ENCODE results near the gene FAT1.
"Not testable (repeated sequence)": the region's sequence is repeated elsewhere in the genome, so short reads cannot be mapped to it uniquely, and the experiment has no call there.

FAT1 gene, protein sequence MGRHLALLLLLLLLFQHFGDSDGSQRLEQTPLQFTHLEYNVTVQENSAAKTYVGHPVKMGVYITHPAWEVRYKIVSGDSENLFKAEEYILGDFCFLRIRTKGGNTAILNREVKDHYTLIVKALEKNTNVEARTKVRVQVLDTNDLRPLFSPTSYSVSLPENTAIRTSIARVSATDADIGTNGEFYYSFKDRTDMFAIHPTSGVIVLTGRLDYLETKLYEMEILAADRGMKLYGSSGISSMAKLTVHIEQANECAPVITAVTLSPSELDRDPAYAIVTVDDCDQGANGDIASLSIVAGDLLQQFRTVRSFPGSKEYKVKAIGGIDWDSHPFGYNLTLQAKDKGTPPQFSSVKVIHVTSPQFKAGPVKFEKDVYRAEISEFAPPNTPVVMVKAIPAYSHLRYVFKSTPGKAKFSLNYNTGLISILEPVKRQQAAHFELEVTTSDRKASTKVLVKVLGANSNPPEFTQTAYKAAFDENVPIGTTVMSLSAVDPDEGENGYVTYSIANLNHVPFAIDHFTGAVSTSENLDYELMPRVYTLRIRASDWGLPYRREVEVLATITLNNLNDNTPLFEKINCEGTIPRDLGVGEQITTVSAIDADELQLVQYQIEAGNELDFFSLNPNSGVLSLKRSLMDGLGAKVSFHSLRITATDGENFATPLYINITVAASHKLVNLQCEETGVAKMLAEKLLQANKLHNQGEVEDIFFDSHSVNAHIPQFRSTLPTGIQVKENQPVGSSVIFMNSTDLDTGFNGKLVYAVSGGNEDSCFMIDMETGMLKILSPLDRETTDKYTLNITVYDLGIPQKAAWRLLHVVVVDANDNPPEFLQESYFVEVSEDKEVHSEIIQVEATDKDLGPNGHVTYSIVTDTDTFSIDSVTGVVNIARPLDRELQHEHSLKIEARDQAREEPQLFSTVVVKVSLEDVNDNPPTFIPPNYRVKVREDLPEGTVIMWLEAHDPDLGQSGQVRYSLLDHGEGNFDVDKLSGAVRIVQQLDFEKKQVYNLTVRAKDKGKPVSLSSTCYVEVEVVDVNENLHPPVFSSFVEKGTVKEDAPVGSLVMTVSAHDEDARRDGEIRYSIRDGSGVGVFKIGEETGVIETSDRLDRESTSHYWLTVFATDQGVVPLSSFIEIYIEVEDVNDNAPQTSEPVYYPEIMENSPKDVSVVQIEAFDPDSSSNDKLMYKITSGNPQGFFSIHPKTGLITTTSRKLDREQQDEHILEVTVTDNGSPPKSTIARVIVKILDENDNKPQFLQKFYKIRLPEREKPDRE (N-terminal part only)

DNA sequence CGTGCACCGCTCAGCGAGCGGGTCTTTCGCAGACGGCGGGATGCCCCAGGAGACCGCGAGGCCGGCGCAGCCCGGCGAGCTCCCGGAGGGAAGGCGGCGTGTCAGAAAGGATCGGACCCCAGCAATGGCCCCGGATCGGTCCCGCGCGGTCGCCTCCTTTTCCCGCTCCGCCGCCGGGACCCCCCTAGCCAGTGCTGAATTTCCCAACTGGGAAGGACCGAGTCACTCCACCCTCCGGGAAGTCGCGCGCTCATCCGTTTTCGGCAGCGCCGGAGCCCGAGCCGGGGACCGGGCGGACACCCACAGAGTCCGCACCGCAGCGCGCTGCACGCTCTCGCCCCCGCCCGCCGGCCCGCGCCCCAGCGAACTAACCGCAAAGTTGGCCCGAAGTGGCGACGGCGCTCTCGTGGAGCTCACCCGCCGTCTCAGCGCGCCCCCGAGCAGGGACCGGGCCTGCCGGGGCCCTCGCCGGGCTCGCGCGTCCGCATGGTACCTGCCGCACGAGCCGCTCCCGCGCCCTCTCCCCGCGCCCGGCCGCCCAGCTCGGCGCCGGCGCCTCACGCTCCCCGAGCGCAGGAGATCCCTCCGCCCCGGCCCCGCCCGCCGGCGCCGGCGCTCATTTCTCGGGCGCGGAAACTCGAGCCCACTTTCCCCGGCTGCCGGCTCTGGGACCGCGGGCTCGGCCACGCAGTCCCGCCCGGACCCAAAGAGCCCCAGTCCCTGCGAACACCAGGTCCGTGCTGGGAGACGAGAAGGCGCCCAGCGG is at the start of gene FAT1:
FAT1 (minus strand) TSS at position 565 of the 766 bp plus-strand sequence. CDS start 14,029 bp downstream, outside the sequence.
- DNase-seq = no peak

DNA sequence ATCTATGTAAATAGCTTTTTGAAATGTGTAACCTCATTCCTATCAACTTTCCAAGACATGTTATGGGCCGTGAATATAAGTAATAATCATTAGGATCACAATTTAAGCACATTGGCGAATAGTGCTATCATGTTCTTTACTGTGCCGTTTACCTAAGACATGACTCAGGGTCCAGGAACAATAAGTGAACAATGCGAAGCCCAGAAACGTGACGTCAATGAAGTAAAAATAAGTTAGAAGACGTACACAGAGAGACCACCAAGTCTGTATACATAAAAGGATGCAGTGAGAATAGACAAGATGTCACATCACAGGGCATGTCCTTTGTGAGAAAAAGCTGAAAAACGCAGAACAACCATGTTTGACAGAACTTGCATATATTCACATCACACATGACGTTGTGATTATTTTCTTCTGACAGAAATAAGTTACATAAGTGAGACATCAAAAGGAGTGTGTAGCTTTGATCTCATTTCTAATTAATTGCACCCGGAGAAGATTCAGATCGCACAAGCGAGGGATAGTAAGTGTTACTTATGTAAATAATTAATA is 49.4 kb upstream of the FAT1 start:
- DNase-seq = no peak

DNA sequence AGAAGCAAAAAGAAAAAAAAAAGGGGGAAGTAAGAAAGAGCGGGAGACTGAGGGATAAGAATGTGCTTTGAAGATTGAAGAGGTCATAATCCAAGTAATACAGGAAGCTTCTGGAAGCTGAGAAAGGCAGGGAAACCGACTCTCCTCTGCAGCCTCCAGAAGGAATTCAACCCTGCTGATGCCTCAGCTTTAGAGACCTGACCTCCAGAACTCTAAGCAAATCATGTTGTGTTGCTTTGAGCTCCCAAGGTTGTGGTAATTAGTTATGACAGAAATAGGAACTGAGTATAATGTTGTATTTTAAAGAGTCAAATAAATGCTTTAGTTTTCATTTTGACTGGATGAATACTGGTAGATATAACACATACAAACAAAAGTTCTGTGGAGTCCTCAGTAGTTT is 48.0 kb upstream of the FAT1 start:
- no peak for DNase-seq

DNA sequence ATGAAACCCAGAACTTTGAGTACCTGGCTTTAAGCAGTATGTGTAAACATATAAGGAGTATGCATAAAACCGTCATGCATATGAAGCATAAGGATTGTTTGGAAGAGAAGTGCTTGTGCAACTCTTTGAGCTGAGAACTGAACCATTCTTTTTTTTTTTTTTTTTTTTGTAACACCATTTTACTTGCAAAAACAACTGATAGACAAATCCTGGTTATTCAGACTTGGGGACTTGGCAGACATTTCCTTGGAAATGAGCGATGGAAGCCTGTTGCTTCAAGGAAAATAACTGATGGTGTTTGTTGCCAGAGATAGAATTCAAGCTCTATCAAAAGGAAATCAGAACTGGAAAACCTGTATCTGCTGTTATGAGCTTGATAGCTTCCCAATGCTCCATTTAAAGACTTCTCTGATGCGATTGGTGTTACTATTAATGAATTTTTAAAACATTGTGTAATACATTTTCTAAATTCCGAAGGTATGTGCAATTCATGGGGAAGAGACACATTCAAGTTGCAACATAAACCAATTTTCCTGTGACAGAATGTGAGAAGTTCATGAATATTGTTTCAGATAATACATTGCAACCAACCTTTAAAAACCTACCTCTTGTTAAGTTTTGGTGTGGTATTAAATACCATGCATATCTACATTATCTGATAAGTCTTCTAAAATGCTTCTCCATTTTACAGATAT is 47.0 kb upstream of the FAT1 start:
- no peak for DNase-seq

DNA sequence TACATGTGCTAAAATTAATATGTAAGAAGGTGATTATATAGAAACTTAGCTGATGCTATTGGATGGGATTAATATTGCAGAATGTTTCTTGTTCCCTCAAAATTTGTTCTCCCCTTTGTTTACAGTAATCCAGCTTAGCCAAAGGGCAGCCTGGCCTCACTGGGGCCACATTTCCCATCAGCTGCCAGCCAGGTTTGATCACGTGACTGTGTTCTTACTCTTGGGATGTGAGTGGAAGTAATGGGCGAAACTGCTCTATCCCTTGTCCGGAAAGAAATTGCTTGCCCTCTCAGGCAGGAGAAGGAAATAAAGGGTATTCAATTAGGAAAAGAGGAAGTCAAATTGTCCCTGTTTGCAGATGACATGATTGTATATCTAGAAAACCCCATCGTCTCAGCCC is 44.1 kb upstream of the FAT1 start:
- DNase-seq = no peak

DNA sequence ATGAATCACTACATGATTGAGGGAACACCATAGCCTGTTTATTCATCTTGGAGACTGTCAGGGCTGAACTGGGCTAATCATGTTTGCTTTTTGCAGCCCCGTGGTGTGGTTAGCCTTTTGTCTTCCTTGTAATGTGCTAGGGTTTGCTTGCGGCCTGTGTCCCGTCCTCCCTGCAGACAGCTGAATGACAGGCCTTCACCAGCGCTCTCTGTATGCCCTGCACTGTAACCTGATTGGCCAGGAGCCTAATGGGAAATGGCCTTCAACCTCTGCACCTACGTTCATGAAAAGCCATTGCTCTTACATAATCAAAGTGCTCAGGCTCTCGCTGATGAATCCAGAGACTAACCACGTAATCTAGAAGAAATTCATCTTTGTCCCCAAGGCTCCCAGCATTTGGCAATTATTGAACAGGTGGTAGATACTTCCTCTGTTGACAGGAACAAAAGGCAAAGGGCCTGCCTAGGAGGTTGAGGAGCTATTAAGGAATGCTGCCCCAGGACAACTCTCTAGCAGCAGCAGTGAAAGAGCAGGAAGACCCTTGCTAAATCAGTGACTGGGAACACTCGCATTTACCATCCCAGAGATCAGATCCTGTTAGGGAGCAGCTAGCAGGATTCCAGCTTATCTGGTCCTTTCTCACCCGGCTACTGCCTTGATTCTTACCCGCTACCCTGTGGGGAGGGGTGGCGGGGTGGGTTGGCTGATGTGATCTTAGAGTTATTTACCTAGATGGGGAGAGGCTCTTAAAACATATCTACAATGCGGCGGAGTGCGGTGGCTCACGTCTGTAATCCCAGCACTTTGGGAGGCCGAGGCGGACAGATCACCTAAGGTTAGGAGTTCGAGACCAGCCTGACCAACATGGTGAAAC is 42.3 kb upstream of the FAT1 start:
- no peak for DNase-seq

DNA sequence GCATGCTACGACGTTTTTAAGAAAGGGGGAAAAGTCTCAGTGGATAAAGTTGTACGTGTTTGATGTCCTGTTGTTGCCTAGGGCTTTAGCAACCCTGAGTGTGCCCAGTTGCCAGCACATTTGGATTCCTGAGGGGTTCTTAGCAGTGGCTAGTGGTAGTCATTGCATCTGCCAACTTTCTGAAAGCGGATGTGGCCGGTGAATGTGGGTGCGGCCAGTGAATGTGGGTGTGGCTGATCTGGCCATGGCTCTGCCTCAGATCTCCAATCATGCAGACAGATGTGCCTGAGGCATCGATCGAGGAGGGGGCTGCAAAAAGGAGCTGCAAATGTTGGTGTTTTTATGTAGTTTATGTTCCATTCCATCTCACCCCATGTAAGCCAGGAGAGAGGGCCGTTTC is 41.5 kb upstream of the FAT1 start:
- DNase-seq = no peak

DNA sequence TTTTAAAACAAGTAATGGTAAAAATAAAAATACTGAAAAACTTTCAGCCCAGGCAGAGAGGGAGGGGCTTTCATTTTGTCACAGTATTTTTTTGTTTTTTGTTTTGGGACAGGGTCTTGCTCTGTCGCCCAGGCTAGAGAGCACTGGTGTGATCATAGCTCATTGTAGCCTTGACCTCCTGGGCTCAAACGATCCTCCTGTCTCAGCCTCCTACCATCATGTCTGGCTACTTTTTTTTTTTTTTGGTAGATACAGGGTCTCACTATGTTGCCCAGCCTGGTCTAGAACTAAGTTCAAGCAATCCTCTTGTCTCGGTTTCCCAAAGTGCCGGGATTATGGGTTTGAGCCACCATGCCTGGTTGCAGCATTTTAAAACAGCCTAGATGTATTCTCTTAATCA is 40.8 kb upstream of the FAT1 start:
- DNase-seq = no peak

DNA sequence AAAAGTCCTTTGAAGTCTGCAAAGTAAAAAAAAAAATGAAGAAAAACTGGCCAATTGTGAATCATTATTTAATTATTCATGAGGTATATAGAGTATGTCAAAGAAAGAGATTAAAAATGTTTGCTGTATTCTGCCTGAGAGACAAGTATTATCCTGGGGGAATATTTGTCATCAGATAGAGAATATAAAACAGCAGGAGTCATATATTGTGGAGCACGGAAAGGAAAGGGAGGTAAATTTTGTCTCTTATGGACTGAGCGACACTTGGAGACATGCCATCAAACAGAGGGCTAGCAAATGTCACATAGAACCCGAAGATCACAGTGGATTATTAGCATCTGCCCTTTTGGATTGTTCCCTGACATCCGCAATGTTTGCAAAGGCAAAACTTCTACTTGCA is 39.2 kb upstream of the FAT1 start:
- no peak for DNase-seq

DNA sequence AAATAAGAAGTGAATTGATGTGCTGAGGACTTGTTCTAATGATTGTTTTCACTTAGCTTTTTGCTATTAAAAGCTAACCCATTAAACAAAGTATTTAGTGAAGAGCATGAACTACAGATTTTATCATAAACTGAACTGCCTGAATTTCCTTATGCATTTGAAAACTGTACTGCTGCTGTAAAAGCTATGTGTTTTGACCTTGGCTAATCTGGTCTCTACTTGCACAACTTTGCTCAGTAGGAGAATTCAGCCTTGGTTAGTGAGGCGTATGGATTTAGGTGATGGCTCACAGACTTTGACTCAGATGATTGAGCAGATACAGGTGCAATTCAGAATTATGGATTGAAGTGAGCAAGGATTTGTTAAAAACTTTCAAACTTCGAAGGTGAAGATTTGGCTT is 38.7 kb upstream of the FAT1 start:
- no peak for DNase-seq

DNA sequence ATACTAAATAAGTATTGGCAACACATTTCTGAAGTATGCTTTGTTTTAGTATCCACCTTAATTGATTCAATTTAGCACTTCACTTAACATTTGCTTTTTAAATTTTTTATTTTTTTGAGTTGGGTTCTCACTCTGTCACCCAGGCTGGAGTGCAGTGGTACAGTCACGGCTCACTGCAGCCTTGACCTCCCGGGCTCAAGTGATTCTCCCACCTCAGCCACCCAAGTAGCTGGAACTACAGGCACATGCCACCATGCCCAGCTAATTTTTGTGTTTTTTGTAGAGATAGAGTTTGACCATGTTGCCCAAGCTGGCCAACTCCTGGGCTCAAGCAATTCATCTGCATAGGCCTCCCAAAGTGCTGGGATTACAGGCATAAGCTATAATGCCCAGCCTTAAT is 38.3 kb upstream of the FAT1 start:
- not testable (repeated sequence) for DNase-seq

DNA sequence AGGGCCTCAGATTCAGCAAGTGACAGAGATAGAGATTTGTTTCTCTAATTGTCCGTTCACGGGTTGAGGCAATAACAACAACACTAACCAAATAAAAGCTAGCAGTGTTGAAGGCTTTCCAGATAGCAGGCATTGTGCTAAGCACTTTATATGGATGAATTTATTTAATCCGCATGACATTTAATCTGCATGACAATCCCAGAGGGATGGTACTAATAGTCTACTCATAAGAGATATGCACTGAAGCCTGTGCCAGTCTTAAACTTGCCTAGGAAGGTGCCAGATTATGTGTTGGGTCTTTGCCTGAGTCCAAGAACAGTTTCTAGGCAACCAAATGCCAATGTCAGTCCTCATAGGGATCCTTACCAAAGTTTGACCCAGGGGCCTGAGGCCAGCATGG is 37.7 kb upstream of the FAT1 start:
- no peak for DNase-seq

DNA sequence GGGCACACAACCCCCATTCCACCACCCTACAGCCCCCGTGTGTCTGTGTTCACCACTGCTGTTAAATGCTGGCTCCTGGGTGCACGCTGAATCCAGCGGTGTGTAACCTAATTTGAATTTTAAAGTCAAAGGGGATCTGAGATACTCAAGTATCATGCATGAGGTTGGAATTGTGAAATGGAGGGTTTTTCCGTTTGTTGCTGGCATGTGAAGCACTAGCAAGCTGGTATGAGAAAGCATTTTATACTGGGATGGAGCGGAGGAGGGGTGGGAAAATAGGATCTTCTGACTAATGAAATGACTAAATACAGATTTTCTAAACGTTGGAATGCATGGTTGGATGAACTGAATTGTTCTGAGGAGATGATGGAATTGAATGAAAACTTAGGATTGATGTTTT is 36.9 kb upstream of the FAT1 start:
- DNase-seq = no peak

DNA sequence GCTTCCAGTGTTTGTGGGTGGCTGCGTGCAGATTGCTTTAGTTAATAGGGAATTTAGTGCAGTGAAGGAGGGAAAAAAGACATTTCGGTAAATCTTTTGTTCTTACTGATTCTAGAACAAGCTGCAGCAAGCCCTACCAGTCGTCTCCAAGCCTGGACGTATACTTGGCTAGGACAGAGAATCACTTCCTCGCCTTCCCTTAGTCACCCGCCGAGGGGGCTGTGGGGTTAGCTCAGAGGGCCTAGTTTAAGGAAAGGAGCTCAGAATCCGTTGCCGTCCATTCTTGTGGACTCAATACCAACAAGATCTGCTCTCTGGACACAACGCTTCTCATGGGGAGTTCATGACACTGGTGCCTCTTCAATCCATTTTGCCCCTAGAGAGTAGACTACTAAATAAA is 36.3 kb upstream of the FAT1 start:
- no peak for DNase-seq

DNA sequence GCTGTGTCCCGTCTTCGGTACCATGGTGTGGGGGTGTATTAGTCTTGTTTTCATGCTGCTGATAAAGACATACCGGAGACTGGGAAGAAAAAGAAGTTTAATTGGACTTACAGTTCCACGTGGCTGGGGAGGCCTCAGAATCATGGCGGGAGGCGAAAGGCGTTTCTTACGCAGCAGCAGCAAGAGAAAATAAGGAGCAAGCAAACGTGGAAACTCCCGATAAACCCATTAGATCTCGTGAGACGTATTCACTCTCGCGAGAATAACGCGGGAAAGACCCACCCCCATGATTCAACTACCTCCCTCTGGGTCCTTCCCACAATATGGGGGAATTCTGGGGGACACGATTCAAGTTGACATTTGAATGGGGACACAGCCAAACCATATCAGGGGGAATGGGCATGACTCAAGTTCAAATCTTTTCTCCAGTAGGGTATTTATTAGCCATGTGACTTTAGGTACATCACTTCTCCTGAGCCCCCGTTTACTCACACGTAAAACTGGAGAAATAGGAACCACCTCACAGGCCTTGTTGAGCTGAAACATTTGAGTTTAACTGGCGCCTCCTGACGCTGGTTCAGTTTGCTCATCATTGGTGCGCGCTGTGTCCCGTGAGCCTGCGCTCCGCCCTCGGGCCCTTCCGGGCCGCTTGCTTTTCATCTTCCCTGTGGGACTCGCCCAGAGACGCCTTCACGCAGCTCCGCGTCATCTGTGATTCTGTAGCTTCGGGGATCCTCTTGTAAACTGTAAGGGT is 35.5 kb upstream of the FAT1 start:
- DNase-seq = no peak

DNA sequence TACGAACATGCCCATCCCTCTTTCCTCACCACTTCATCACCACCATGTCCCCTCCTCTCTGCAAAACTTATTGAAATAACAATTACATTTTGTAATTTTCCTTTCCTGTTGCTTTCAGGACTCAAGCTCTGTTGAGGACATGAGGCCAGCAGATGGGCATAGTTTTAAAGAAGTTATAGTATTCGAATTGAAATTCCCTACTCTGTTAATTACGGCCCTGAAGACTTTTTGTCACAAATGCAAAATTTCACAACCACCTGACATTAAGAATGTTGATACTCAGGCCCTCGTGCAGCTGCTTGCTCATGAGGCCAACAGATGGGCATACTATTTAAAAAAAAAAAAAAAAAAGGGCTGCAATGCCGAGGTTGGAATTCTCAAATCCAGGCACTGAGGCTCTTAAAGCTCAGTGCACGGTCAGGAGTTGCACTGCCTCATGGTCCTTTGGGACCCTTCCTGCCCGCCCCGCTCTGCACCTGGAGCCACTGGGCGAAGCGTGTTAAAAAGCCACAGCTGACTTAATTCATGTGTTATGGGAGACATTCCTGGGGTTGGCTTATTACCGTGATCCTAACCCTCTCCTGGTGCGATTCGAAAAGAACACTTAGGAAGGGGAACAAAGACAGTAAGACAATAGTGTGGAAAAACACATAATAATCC is 34.2 kb upstream of the FAT1 start:
- DNase-seq = no peak

DNA sequence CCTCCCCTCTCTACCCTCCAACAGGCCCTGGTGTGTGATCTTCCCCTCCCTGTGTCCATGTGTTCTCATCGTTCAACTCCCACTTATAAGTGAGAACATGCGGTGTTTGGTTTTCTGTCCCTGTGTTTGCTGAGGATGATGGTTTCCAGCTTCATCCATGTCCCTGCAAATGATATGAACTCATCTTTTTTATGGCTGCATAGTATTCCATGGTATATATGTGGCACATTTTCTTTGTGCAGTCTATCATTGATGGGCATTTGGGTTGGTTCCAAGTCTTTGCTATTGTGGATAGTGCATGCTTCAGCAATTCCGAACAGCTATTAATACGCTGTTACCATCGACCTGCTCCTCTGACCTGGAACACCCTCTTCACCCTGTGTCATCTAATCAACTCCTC is 32.9 kb upstream of the FAT1 start:
- not testable (repeated sequence) for DNase-seq

DNA sequence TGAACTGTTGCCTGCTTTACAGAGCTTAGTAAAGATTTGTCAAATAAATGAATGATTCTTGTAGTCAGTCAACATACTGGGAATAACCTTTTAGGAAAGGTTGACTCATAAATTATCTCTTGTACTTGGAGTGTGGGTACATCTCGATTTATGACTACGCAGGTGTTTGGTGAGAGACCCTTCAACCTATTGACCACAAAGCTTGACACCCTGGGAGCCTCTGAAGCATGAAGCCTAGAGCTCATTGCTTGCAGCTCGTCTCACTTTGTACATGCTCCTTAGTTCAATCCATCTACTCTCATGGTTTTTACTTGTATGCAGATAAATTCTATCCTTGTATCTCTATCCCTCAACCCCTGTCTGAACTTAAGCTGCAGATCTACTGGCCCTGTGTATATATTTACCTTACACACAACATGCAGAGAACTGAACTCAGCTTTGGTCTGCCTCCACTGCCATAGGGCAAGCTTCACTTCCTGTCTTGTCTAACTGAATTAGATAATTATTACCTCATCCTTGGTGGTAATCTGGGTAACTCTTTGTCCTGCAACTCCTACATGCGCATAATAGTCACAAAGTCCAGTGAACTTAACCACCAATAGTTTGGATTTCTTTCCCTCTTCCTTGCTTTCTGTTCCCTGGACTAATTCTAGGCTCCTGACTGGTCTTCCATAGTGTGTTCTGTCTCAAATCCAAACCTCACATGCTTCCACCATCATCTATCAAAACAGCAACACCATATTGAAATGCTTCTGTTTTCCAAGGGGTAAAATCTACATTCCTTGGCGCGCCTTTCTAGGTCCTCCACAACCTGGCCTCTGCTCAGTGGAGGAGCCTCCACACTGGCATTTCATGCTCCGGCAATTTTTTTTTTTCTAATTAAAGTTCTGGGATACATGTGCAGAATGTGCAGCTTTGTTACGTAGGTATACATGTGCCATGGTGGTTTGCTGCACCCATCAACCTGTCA is 32.2 kb upstream of the FAT1 start:
- no peak for DNase-seq
